SH-SY5Y (cell line): ENCODE measurements around the gene MRPL24.

Experiments
- GATA2 ChIP-seq: IDR thresholded peaks from 2 replicates; pipeline ENCODE4 v1.6.1; 2011; ENCODE audit warnings: mild to moderate bottlenecking, low read depth, low read length
- GATA3 ChIP-seq: IDR thresholded peaks from 2 replicates; pipeline ENCODE4 v1.6.1; 2011; ENCODE audit warnings: low read depth, mild to moderate bottlenecking, low read length, moderate library complexity

Gene MRPL24

GRCh38 chr1:156703741-156704140 is 37.1 kb downstream of the MRPL24 start:
- TF ChIP-seq GATA3 (no peak), GATA2 (no peak)

- no peak for TF ChIP-seq GATA3
- no peak for TF ChIP-seq GATA2
Measured at GRCh38 chr1:156703336-156703735, 37.6 kb downstream of the MRPL24 start.

- TF ChIP-seq GATA3, result no peak
- TF ChIP-seq GATA2, result no peak
Measured at GRCh38 chr1:156700736-156701531, 40.0 kb downstream of the MRPL24 start.

- TF ChIP-seq GATA2, result no peak
- no peak for TF ChIP-seq GATA3
Measured at GRCh38 chr1:156698995-156699394, 41.9 kb downstream of the MRPL24 start.

GRCh38 chr1:156697481-156697880 is 43.4 kb downstream of the MRPL24 start:
- TF ChIP-seq GATA2 (no peak), GATA3 (no peak)

- TF ChIP-seq GATA3 (no peak), GATA2 (no peak)
Measured at GRCh38 chr1:156696755-156697154, 44.1 kb downstream of the MRPL24 start.

- no peak for TF ChIP-seq GATA2
Measured at GRCh38 chr1:156694690-156694962, 46.3 kb downstream of the MRPL24 start.

- TF ChIP-seq GATA3, result no peak
- TF ChIP-seq GATA2, result no peak
Measured at GRCh38 chr1:156693848-156694689, 46.8 kb downstream of the MRPL24 start.

- TF ChIP-seq GATA2, result no peak; the same call in 1 of the 2 replicates
- no peak for TF ChIP-seq GATA3
Measured at GRCh38 chr1:156692925-156693847, 47.7 kb downstream of the MRPL24 start.

- TF ChIP-seq GATA2, result peak; percentile 98
- no peak for TF ChIP-seq GATA3
Measured at GRCh38 chr1:156692441-156692924, 48.4 kb downstream of the MRPL24 start.

- no peak for TF ChIP-seq GATA3
- no peak for TF ChIP-seq GATA2
Measured at GRCh38 chr1:156691665-156692440, 49.0 kb downstream of the MRPL24 start.

- TF ChIP-seq GATA3 (no peak), GATA2 (no peak)
Measured at GRCh38 chr1:156691191-156691590, 49.7 kb downstream of the MRPL24 start.

- TF ChIP-seq GATA2 (no peak), GATA3 (no peak)
Measured at GRCh38 chr1:156690675-156691036, 50.2 kb downstream of the MRPL24 start.
